PC-3 (cell line): ENCODE results near the gene ZNF488. TPM values are rescaled to one million over a fixed set of nuclear protein-coding genes. Genes with fewer than 3 reads are reported as not detected.
A peak's percentile ranks its signal among the peaks of the same experiment; 100 is the strongest.

ENCODE experiments used
- ATAC-seq: fragments of 200-7000 bp; cut with Tn5 transposase; 2 replicates; pipeline ENCODE4 v1.9.1; 2020; ENCODE audit warnings: mild to moderate bottlenecking, moderate library complexity
- BruUV-seq: library from RNA; stranded (reverse); fragments of 400-500 nt; replicated peaks from 2 replicates; lab custom pipeline; 2021; lab: Mats Ljungman, UMichigan
- CTCF ChIA-PET: fragments of 300-600 bp; sonication (Branson Sonifier 250); formaldehyde crosslinking; loops from one replicate; lab custom pipeline; 2022; ENCODE audit warnings: antibody characterized with exemption; lab: Charles Lee
- POLR2A ChIA-PET: fragments of 300-600 bp; sonication (Branson Sonifier 250); formaldehyde crosslinking; loops from one replicate; lab custom pipeline; 2022; ENCODE audit warnings: antibody characterized with exemption; ENCODE audit not compliant: unreplicated experiment; lab: Charles Lee
- DNase-seq: peaks from one replicate; pipeline ENCODE4 v3.0.0-alpha.2; 2015
- H2AFZ ChIP-seq: fragments of 300-600 bp; sonication (generic); 2 replicates; pipeline ENCODE4 v1.6.0; 2016; ENCODE audit warnings: antibody characterized with exemption, low read length
- H3F3A ChIP-seq: fragments of 300-600 bp; sonication (generic); one replicate; pipeline ENCODE4 v1.6.0; 2017; ENCODE audit warnings: antibody characterized with exemption, low read length, control low read depth, mild to moderate bottlenecking; ENCODE audit not compliant: unreplicated experiment
- H3K27ac ChIP-seq: fragments of 300-600 bp; sonication (generic); 2 replicates; pipeline ENCODE4 v1.5.1; 2016; ENCODE audit warnings: mild to moderate bottlenecking, low read length
- H3K27me3 ChIP-seq: fragments of 300-600 bp; sonication (generic); 2 replicates; pipeline ENCODE4 v1.6.1; 2016; ENCODE audit warnings: low read length, mixed read lengths
- H3K36me3 ChIP-seq: fragments of 300-600 bp; sonication (generic); 2 replicates; pipeline ENCODE4 v1.6.1; 2016; ENCODE audit warnings: low read depth, mixed run types, low read length, mixed read lengths
- H3K4me1 ChIP-seq: fragments of 300-600 bp; sonication (generic); 2 replicates; pipeline ENCODE4 v1.5.1; 2016; ENCODE audit warnings: low read length; ENCODE audit not compliant: insufficient read depth
- H3K4me2 ChIP-seq: fragments of 300-600 bp; sonication (generic); 2 replicates; pipeline ENCODE4 v1.6.0; 2016; ENCODE audit warnings: low read length
- H3K4me3 ChIP-seq: fragments of 300-600 bp; sonication (generic); 2 replicates; pipeline ENCODE4 v1.5.1; 2016; ENCODE audit warnings: mild to moderate bottlenecking, low read length, mixed read lengths
- H3K79me2 ChIP-seq: fragments of 300-600 bp; sonication (generic); 2 replicates; pipeline ENCODE4 v1.6.1; 2017; ENCODE audit warnings: low read length, mixed read lengths
- H3K9ac ChIP-seq: fragments of 300-600 bp; sonication (generic); 2 replicates; pipeline ENCODE4 v1.6.0; 2016; ENCODE audit warnings: mild to moderate bottlenecking, low read length
- H3K9me2 ChIP-seq: fragments of 300-600 bp; sonication (generic); replicated peaks from 2 replicates; pipeline ENCODE4 v1.6.1; 2016; ENCODE audit warnings: mixed run types, low read length, mixed read lengths
- H3K9me3 ChIP-seq: fragments of 300-600 bp; sonication (generic); 2 replicates; pipeline ENCODE4 v1.6.1; 2016; ENCODE audit warnings: low read length, mixed read lengths
- H4K20me1 ChIP-seq: fragments of 300-600 bp; sonication (generic); 2 replicates; pipeline ENCODE4 v1.6.1; 2016; ENCODE audit warnings: low read length, mixed read lengths
- CTCF ChIP-seq: fragments of 300-600 bp; sonication (generic); conservative IDR thresholded peaks from 2 replicates; pipeline ENCODE4 v1.5.1; 2017; ENCODE audit warnings: antibody characterized with exemption, low read depth, mild to moderate bottlenecking, low read length
- EZH2 ChIP-seq: fragments of 300-600 bp; sonication (generic); IDR thresholded peaks from one replicate; pipeline ENCODE4 v1.6.1; 2017; ENCODE audit warnings: antibody characterized with exemption, mild to moderate bottlenecking, low read length; ENCODE audit not compliant: unreplicated experiment
- EZH2phosphoT487 ChIP-seq: fragments of 300-600 bp; sonication (generic); IDR thresholded peaks from 2 replicates; pipeline ENCODE4 v1.6.1; 2018; ENCODE audit warnings: mild to moderate bottlenecking, antibody characterized with exemption, low read length, borderline replicate concordance
- intact Hi-C: fragments of 100-400 bp; cut with micrococcal nuclease; formaldehyde crosslinking; loops from 2 replicates; pipeline ENCODE4 v1.9.0; 2023
- total RNA-seq: library from RNA; depleted of rRNA; stranded (reverse); fragments of >200 nt; gene quantifications from 2 replicates; pipeline ENCODE4 v1.2.3, GENCODE V29; 2014

Gene ZNF488
- total RNA-seq, 1 experiment from 2014 or later, result 1.7 TPM

GRCh38 chr10:47401874-47402640 lies 18.0 kb upstream of the ZNF488 start:
- ChIA-PET CTCF (no interaction called here), POLR2A (no interaction called here)
- peaks cover 45% of the 10 kb centered on the region for H3K4me1 ChIP-seq
- H3K36me3 ChIP-seq, result no peaks in the 10 kb centered on the region
- no peak for DNase-seq
- H3F3A ChIP-seq, result no peaks in the 10 kb centered on the region
- H3K9ac ChIP-seq, result 0 out of 2 replicates have a peak overlapping the region, but pooled peaks have one; percentile 26
- TF ChIP-seq CTCF, result no peak
- no peak for TF ChIP-seq EZH2phosphoT487
- no peak for TF ChIP-seq EZH2
- no peaks in the 10 kb centered on the region for H3K9me2 ChIP-seq
- H3K4me2 ChIP-seq, result peak overlapping the region; percentile 58
- no TSS peak for BruUV-seq
- no peaks in the 10 kb centered on the region for H3K9me3 ChIP-seq
- intact Hi-C loops, result no loop called here
- H3K27me3 ChIP-seq, result no peaks in the 10 kb centered on the region
- no peak for ATAC-seq
- H2AFZ ChIP-seq, result no peak overlapping the region
- no peak overlapping the region for H3K4me3 ChIP-seq
- no peaks in the 10 kb centered on the region for H4K20me1 ChIP-seq
- H3K27ac ChIP-seq, result peak overlapping the region; percentile 48; the same call in 1 of the 2 replicates
- no peaks in the 10 kb centered on the region for H3K79me2 ChIP-seq

- Histone ChIP-seq H3K9ac (no peak overlapping the region), H3F3A (no peaks in the 10 kb centered on the region)
These were observed 17.1 kb upstream of the ZNF488 start for GRCh38 chr10:47401210-47401609.

More at GRCh38 chr10:47401210-47401609, 17.1 kb upstream of the ZNF488 start:
- Histone ChIP-seq H4K20me1 (no peaks in the 10 kb centered on the region), H3K79me2 (no peaks in the 10 kb centered on the region), H3K4me1 (peaks cover 48% of the 10 kb centered on the region), H3K4me3 (no peak overlapping the region), H3K9me3 (no peaks in the 10 kb centered on the region), H3K36me3 (no peaks in the 10 kb centered on the region), H2AFZ (no peak overlapping the region), H3K27ac (no peak overlapping the region), H3K4me2 (no peak overlapping the region), H3K9me2 (no peaks in the 10 kb centered on the region), H3K27me3 (no peaks in the 10 kb centered on the region)
- TF ChIP-seq EZH2phosphoT487 (no peak), EZH2 (no peak), CTCF (no peak)
- ChIA-PET CTCF (no interaction called here), POLR2A (no interaction called here)
- no peak for DNase-seq
- intact Hi-C loops, result no loop called here
- no TSS peak for BruUV-seq
- no peak for ATAC-seq
